Head of caudate nucleus (tissue), 42 donors: Measurements from ENCODE around the gene UBE2L5.
"Not testable (repeated sequence)": the region's sequence is repeated elsewhere in the genome, so short reads cannot be mapped to it uniquely, and the experiment has no call there.

ENCODE experiments used
- DNase-seq, 42 donors: peaks; one replicate each; pipeline versions ENCODE4 v3.0.0 to v3.0.0-alpha.2; 2020 to 2021; ENCODE audit warnings: mixed read lengths in 7 of 42
- intact Hi-C: fragments of 100-400 bp; cut with DNase I; formaldehyde crosslinking; loops from one replicate; pipeline ENCODE4 v1.15.0; 2022

UBE2L5 gene

GRCh38 chr13:30429721-30430694, 7.7 kb downstream of the UBE2L5 start:
- intact Hi-C loops = no loop called here
- DNase-seq = peak in 15 of 42 donors; percentile 4 to 67 (median 36)

- no peak for DNase-seq
- intact Hi-C loops = no loop called here
Measured at GRCh38 chr13:30431269-30431940, 9.1 kb downstream of the UBE2L5 start.

- DNase-seq = no peak
- intact Hi-C loops = no loop called here
Measured at GRCh38 chr13:30435911-30436451, 13.7 kb downstream of the UBE2L5 start.

GRCh38 chr13:30437177-30437576, 14.9 kb downstream of the UBE2L5 start:
- intact Hi-C loops = no loop called here

GRCh38 chr13:30438286-30438685, 16.0 kb downstream of the UBE2L5 start:
- intact Hi-C loops = no loop called here
- DNase-seq = no peak

More at GRCh38 chr13:30437177-30437576, 14.9 kb downstream of the UBE2L5 start:
- DNase-seq = no peak

GRCh38 chr13:30440910-30441703, 18.8 kb downstream of the UBE2L5 start:
- intact Hi-C loops = no loop called here
- DNase-seq = no peak

- intact Hi-C loops = no loop called here
- DNase-seq = no peak
Measured at GRCh38 chr13:30442926-30443325, 20.6 kb downstream of the UBE2L5 start.

GRCh38 chr13:30443491-30443890, 21.2 kb downstream of the UBE2L5 start:
- DNase-seq, intact Hi-C loops: not testable (repeated sequence)

- no peak for DNase-seq
- intact Hi-C loops = no loop called here
Measured at GRCh38 chr13:30443957-30444404, 21.7 kb downstream of the UBE2L5 start.

GRCh38 chr13:30446126-30446500, 23.8 kb downstream of the UBE2L5 start:
- intact Hi-C loops = no loop called here
- DNase-seq = no peak

GRCh38 chr13:30448441-30448840, 26.1 kb downstream of the UBE2L5 start:
- DNase-seq = no peak
- intact Hi-C loops = no loop called here

- DNase-seq = no peak
- intact Hi-C loops = no loop called here
Measured at GRCh38 chr13:30450066-30450465, 27.8 kb downstream of the UBE2L5 start.

GRCh38 chr13:30451476-30451875, 29.2 kb downstream of the UBE2L5 start:
- intact Hi-C loops = not testable (repeated sequence)

GRCh38 chr13:30453727-30454126, 31.4 kb downstream of the UBE2L5 start:
- intact Hi-C loops = no loop called here
- no peak for DNase-seq

More at GRCh38 chr13:30451476-30451875, 29.2 kb downstream of the UBE2L5 start:
- DNase-seq = not testable (repeated sequence)

- no peak for DNase-seq
- intact Hi-C loops = no loop called here
Measured at GRCh38 chr13:30454991-30455390, 32.7 kb downstream of the UBE2L5 start.

- no peak for DNase-seq
- intact Hi-C loops = no loop called here
Measured at GRCh38 chr13:30456290-30456689, 34.0 kb downstream of the UBE2L5 start.

GRCh38 chr13:30457306-30457891, 35.1 kb downstream of the UBE2L5 start:
- intact Hi-C loops = no loop called here
- DNase-seq = no peak

- intact Hi-C loops = loop anchor here (5.0 to 10.0 kb wide), 5 partner anchors 39 to 343 kb away; partner anchors contain the start of gene UBE2L5
- peak in 1 of 42 donors; percentile 36 for DNase-seq
Measured at GRCh38 chr13:30461279-30462066, 39.2 kb downstream of the UBE2L5 start.
